HG03196 (cell line): Measurements from ENCODE around the gene CHST9.
"Not testable (repeated sequence)": the region's sequence is repeated elsewhere in the genome, so short reads cannot be mapped to it uniquely, and the experiment has no call there.

Experiments
- ATAC-seq: cut with Tn5 transposase; IDR thresholded peaks from one replicate; pipeline ENCODE4 v1.9.1; 2021; ENCODE audit not compliant: unreplicated experiment

Gene CHST9

DNA sequence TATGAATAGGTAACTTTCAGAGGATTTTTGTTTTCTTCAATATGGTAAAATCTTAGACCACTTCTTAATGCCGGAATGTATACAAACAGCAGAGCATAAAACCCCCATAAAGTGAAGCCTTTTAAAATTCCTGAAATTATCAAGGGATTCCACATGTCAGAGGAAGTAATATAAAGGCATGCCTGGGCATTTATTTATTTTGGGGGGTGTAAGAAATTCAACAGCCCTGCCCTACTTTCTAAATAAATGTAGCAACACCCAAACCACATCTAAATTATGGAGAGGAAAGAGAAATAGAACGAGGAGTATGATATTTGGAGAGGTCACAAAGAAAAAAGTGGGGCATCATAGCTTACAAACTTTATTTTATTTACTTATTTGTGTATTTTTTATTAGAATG, 9.9 kb downstream of the CHST9 start:
- ATAC-seq = no peak

DNA sequence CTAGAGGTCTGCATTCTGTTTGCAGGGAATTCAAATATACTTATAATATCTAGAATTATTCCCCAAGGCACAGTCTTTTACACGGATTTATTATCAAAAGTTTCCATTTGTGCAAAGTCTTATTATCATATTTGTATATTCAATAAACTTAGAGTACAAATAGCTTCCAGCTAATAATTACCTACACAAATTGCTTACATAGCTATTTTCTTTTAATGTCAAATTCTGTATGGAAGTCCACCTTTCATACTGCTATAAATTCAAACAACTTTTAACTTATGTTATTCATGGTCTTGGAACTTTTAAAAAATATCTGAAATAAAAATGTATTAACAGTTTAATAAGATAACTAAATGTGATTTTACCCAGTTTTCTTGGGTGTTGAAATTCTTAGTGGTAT, 13.1 kb downstream of the CHST9 start:
- ATAC-seq = no peak

DNA sequence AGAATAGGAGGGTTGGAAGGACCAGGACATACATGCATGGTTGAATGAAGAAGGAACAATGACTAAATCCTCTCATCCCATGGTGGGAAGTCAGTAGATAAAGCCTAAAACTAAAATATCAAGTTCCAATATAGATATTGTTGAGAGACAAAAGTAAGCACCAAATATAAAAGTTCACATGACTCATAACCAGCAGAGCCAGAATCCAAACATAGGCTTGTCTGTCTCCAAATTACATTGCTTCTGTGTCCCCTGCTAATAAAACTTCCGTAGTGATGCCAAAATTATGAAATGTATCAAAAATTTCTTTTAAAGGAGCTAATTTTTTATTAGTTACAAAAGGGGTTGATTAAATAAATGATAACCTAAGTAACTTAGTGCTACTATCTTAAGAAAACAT, 19.7 kb downstream of the CHST9 start:
- no peak for ATAC-seq

DNA sequence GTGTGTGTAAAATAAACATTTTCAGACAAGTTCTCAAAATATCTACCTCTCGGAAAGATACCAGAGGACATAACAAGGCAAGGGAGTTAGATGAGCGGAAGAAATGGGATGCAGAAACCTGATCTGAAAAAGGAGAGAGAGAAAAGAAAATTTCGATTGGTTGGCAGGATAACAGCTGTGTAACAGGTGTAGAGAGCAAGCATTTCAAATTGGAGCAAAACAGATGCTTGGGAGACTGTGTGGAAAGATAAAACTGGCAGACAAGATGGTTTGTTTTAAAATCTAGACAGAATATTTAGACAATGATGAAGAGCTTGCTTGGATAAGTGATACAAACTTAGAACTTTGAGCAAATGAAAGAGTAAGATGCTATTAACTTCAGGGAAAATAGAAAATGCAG, 20.2 kb downstream of the CHST9 start:
- no peak for ATAC-seq

DNA sequence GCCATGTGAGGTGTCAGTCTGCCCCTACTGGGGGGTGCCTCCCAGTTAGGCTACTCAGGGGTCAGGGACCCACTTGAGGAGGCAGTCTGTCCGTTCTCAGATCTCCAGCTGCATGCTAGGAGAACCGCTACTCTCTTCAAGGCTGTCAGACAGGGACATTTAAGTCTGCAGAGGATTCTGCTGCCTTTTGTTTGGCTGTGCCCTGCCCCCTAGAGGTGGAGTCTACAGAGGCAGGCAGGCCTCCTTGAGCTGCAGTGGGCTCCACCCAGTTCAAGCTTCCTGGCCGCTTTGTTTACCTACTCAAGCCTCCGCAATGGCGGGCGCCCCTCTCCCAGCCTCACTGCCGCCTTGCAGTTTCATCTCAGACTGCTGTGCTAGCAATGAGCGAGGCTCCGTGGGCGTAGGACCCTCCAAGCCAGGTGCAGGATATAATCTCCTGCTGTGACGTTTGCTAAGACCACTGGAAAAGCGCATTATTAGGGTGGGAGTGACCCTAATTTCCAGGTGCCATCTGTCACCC, 21.9 kb downstream of the CHST9 start:
- ATAC-seq = not testable (repeated sequence)

DNA sequence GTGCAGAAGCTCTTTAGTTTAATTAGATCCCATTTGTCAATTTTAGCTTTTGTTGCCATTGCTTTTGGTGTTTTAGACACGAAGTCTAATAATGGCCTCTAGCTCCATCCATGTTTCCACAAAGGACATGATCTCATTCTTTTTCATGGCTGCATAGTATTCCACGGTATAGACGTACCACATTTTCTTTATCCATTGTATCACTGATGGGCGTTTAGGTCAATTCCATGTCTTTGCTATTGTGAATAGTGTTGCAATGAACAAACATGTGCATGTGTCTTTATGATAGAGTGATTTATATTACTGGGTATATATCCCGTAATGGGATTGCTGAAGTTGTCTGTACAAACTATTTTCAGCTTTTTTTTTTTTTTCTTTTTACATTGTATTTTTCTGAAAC, 35.9 kb downstream of the CHST9 start:
- not testable (repeated sequence) for ATAC-seq

DNA sequence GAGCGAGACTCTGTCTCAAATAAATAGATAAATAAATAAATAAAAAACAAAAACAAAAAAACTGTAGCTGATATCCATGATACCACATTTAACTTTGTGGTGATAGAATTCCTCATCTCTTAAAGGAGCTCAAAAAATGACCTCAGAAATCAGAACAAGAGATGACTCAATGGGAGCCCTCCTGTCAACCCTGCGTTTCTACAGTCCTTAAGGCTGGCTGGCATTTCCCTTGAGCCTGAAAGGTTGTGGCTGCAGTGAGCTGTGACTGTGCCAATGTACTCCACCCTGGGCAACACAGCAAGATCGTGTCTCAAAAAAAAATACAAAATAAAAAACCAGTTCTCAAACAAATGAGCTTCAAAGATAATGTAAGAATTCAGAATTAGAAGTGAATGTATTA, 40.4 kb downstream of the CHST9 start:
- ATAC-seq = no peak

DNA sequence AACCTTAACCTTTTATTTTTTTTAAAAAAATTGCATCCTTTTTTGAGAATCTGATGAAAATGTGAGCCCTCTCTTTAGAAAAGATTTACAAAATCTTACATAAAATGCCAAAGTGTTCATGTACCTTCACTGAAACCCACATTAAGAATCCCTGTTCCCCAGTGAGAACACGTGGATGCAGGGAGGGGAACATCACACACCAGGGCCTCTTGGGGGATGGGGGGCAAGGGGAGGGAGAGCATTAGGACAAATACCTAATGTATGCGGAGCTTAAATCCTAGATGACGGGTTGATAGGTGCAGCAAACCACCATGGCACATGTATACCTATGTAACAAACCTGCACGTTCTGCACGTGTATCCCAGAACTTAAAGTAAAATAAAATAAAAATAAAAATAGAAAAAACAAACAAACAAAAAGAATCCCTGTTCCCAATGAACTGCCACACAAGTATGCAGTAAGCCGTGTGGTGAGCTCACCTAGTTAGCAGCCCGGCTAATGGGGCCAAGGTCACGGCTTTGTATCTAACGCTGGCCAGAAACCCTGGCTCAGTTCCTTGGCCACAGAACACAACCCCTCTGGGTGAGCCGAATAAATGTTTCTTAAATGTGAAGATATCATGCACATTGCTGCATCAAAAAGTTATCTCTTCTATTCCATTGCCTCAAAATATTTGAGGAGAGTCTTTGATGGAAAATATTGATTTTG, 41.4 kb downstream of the CHST9 start:
- ATAC-seq = no peak

DNA sequence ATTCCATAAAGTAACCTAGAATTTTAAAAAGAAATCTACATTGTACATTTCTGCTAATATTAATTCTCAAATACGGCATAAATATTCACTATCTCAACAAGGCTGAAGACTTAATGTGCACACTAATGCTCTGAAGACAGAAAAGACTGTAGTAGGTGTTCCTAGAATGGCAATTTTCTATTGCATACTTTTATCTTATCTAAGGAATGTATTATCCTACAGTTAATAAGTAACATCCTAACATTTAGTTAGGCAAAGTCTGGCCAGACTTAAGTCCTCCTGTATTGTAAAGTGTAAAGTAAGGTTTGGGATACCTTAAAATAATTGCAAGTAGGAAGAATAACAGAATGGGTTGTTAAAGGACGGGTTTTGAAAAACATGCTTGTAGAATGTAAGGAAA, 42.2 kb downstream of the CHST9 start:
- no peak for ATAC-seq

DNA sequence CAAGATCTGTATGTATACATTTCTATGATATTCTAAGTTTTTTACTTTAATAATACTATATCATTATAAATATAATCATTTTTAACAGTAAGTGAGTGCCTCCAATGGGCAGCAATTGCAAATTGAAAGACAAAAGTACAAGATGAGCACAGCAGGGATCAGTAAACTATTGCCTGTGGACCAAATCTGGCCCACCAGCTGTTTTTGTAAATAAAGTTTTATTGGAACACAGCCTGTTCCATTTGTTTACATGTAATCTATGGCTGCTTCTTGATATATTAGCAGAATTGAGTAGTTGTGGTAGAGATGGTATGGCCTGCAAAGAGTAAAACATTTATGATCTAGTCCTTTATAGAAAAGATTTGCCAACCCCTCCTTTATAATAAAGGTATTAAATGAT, 43.2 kb downstream of the CHST9 start:
- no peak for ATAC-seq

DNA sequence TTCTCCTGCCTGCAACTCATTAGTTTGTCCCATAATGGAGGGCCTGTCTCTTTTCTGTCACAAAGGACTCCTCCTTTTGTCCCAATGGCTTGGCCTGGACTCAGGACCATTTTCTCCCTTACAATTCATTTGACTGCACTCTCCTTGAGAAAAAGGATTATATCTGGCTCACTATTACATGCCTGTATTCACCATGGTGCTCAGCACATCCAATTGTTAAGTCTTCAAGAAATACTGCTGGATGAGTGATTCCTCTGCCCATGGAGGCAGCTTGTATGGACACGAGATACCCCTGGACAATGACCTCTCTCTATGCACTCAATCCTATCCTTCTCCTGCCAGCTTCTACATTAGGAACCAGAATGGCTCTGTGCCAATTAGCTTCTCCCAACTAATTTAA, 47.0 kb downstream of the CHST9 start:
- ATAC-seq = no peak

DNA sequence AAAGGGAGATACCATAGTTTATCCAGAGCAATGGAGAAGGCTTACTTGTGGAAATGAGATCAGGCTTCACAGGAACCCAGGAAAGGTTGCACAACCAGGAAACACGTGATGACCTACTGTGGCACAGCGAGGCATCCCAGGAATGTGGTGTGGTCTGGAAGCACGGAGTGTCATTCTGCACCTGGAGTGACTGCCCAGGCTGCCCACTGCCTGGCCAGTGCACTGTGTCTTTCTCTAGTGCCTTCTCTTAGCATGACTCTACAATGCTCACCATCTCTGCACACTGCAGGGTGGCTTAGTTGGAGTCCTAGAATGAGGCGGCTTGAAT, 48.9 kb downstream of the CHST9 start:
- ATAC-seq = no peak

DNA sequence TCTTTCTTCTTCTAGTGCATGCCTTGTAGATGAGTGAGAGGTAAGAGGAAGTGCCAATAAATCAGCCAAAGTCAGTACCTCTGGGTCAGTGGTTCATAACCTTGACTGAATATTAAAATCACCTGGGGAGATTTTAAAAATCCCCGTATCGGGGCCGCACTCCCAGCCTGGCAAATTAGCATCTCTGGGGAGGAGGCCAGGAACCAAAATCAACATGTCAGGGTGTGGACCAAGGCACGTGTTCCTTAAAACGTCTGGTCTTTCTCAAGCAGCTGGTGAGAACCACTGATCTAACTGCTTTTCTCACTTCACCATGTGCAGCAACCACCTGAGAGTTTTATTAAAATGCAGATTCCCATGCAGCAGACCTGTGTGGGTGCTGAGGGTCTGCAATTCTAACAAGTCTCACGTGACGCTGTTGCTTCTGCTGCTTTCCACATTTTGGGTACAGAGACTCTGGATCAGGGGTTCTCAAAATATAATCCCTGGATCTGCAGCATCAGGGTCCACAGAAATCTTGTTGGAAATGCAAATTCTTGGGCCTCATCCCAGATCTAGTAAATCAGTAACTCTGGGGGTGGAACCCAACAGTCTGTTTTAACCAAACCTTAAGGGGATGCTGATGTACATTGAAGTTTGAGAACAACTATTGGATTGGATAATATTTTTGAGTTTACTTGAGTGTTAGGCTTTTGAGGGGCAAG, 49.5 kb downstream of the CHST9 start:
- ATAC-seq = no peak

DNA sequence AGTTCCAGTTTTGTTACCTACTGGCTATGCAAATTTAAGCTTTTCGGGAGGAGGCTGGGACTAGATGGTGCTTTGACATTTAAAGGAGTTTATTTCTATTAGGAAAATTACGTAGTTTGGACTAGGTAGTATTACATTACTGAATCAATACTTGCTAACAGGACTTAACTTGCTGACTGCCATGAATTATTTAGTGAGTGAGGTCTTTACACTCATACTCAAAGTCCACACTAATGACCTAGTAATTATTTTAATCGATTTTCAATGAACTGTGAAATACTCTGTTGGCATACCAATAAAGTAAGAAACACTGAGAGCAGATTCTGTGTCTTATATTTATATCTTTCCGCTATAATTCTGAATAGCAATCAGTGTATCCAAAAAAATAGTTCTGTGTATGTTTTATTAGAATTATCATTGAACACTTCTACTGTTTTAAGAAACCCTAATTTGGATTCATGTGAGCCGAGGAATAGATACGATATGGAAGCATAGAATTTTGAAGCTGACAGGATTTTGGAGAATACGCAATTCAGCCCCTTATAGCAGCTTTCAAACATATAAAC, 55.0 kb downstream of the CHST9 start:
- no peak for ATAC-seq

DNA sequence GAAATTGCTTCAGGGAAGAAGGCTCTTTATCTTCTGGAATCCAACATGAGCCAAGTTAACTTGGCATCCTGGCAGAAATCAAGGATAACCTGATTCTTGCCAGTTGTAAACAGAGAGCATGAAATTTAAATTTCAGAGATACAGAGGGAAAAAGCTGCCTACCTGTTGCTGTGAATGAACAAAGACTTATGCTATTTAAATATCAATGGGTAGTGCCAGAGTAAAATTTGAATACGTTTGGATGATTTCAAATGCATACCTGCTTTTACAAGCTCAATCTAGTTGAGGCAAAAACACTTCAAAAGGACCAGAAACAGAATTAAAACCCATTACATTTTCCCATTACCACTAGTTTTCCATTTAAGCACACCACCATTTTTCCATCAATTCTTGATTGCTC, 60.9 kb downstream of the CHST9 start:
- no peak for ATAC-seq

DNA sequence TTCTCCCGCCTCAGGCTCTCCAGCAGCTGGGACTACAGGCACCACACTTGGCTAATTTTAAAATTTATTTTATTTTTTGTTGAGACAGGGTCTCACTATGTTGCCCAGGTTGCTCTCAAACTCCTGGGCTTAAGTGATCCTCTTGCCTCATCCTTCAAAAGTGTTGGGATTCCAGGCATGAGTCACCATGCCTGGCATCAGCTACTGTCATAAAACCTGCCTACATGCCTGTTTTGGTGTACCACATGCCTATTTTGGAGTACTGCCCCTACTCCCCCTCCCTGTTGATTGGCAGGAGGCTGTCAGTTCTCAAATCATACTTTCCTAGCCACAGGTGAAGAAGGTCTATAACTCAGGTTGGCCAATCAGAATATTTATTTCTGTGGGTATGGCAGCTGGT, 64.0 kb downstream of the CHST9 start:
- no peak for ATAC-seq

DNA sequence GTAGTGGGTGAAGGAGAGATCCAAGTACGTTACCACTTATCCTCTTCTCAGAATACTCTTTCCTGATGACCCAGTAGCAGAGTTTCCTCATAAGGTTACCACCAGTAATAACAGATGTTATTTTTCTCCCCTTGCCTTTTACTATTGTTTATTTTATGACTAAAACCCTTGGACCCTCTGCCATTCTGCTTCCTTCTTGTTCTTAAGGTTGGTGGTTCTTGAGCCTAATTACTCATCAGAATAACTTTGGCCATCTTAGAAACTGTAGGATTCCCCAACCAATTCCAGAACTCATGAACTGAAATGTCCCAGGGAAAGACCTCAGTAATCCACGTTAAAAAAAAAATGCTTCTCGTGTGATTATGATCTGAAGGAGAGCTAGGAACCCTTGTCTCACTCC, 64.9 kb downstream of the CHST9 start:
- ATAC-seq = no peak

DNA sequence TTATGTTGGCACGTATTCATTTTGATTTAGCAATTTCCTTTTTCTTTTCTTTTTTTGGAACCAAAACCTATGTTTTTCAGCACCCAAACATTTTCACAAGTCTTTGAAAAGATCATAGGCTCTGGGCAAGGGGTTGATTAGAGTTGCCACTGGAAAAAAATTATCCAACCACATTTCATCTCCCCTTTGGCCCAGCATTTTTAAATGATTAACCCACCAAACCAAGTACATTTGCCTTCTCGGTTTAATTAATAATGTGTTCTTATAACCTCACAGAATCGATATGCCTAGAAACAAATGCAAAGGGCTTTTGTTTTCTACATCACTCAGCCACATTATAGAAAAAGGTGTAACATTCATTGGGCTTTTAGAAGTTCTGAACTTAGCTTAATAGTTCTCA, 66.1 kb downstream of the CHST9 start:
- no peak for ATAC-seq

DNA sequence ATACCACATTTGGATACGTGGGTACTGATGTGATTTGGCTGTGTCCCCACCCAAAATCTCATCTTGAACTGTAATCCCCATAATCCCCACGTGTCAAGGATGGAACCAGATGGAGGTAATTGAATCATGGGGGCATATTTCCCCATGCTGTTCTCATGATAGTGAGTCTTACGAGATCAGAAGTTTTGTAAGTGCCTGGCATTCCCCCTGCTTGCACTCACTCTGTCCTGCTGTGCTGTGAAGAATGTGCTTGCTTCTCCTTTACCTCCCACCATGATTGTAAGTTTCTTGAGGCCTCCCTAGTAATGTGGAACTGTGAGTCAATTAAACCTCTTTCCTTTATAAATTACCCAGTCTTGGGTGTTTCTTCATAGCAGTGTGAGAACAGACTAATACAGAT, 70.3 kb downstream of the CHST9 start:
- no peak for ATAC-seq

DNA sequence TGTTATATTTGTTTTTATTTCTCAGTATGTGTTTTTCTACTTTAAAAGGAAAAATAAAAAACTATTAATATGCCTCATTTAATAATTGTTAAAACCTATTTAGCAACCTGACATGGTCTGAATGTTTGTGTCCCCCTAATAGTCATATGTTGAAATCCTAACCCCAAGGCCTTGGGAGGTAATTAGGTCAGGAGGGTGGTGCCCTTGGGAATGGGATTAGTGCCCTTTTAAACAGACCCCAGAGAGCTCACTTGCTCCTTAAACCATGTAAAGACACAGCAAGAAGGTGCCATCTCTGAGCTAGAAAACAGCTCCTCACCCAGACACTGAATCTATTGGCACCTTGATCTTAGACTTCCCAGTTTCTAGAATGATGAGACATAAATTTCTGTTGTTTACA, 71.8 kb downstream of the CHST9 start:
- no peak for ATAC-seq

DNA sequence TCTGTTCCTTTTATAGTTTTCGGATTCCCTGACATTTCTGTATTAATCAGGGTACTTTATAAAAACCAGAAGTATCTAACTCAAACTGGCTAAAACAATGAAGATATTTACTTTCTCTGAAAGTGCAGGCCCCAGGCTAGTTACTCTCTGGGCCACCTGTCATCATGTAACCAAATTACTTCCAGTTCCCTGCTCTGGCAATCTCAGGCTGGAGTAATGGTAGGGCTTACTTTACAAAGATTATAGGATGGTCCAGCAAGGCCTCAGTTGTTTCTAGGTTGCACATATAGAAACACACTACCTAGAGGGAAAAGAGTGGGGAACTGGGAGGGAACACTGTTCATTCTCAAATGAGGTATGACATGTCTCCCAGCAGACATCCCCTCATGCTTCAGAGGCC, 74.8 kb downstream of the CHST9 start:
- ATAC-seq = no peak

DNA sequence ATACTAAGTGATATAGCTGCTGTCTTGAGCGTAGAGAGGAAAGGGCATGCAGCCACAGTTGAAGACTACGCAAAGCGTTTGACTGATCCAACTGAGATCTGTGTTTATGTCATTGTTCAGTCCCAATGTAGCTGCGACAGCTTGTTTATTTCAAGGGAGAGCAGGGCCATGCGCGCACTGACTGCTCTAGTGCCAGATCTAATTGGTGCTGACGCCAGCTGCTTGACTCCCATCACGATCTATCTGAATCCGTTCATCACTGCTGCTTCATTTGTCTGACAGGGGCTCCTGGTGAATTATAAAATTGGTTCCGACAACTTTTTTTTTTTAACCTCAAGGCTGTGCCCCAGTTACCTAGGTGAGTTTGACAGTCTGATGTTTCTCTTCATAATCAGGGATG, 75.7 kb downstream of the CHST9 start:
- no peak for ATAC-seq

DNA sequence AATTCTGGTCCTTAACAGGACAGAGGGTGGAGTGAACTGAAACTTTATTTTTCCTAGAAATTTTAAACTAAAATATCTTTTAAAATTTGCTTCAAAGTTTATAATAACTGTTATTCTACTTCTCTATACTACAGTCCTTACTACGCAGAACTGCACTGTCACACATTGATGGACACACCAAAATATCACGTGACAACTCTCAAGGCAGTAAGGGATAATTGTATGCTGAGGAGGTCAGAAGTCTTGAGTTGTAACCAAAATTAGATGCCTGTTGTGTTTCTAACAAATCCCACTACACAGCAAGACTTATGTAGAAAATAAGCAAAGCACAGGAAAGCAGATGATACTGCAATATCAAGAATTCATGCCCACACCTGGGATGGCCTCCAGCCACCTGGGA, 76.3 kb downstream of the CHST9 start:
- no peak for ATAC-seq
